A204.1 (cell line): ENCODE data around the gene GANC.

Experiments
- FAIRE-seq: peaks from 2 replicates; lab custom pipeline; 2012; peaks lifted over from hg19 to GRCh38; lab: Jason Lieb, UNC

Gene GANC

DNA sequence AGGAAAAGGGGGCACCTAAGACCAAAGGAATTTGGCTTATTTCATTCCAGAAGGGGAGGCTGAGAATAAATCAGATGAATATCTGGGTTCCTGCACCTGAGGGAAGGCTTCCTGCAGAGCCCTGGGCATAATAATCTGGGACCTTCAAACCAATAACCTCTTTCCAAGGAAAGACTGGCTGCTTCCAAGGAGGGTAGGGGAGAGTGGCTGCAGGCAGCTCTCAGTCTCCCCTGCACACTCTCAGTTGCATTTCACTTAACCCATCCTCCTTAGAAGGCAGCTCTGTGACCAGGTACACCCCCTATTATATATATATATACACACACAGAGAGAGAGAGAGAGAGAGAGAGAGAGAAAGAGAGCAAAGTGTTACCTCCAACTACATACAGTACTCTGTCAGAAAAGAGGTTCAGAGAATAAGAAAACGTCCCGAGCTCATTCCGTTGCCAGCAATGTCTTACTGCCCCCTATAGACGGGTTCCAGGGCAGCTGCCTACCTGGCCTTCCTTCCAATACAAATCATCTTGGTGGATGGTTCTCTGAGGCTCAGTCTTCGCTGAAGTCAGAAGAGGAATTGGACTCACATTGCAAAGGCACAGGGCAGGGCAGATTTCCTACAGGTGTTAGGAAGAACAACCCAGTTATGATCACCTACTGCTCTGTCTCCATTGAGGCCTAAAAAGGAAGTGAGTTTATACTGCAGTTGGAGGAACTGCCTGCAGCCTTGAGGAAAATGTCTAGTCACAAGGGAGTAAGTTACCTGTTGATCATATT lies 112.4 kb downstream of the GANC start:
- FAIRE-seq: peak; percentile 21

DNA sequence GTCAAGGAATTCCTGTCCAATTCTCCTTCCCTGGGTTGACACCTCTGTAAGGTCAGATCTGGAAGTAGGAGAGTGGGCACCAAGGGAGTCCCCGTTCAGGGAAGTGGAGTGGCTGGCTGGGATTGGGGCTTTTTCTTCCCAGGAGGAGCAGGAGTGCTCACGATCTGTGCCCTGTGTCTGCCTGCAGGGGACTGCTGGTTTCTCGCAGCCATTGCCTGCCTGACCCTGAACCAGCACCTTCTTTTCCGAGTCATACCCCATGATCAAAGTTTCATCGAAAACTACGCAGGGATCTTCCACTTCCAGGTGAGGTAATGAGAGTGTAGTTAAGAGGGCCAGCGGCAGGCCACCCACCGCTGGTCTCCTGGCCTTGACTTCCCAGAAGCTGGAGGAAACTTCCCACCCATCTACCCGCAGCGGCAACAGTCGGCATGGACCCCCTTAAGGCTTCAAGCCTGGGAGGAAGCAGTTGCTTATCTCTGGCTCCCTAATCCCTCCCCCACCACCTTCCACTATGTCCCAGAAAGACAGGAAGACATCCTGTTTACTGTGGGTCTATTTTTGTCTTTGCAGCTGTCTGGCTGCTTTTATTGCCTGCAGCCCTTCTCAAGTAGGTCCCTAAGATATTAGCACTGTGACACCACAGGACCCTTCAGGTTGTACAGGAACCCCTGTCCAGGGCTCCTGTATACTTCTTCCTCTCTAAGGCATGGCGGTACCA lies 113.1 kb downstream of the GANC start:
- no peak for FAIRE-seq

DNA sequence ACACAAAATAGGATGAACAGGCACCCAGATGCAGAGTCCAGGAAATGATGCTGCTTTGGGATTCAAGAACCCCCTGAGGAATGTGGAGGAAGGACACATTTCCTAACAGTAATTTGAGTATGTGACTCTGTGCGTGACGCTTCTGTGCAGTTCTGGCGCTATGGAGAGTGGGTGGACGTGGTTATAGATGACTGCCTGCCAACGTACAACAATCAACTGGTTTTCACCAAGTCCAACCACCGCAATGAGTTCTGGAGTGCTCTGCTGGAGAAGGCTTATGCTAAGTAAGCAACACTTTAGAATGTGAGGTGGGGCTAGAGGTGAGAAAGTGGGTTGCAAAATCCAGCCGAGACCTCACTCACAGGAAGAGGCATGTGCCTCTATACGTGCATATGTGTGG lies 114.6 kb downstream of the GANC start:
- no peak for FAIRE-seq

GRCh38 chr15:42392309-42393024 lies 119.5 kb downstream of the GANC start:
- FAIRE-seq: no peak

DNA sequence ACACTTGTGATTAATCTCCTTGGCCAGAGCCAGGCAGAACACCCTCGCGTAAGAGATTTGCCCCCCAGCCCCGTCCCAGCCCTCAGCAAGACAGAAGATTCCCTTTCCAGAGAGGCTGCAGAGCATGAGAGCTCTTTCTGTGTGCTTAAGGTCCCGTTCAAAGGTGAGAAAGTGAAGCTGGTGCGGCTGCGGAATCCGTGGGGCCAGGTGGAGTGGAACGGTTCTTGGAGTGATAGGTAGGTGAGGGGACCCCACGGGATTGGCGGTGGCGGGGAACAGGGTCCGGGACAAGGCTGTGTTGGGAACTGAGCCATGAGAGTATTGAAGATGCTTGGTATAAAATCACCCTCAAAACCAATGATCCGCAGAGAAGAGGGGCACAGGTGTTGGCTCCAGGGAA lies 121.1 kb downstream of the GANC start:
- FAIRE-seq: no peak

- FAIRE-seq: no peak
Observed at GRCh38 chr15:42395838-42396237, 122.8 kb downstream of the GANC start.

- no peak for FAIRE-seq
Observed at GRCh38 chr15:42401544-42402454, 128.8 kb downstream of the GANC start.

DNA sequence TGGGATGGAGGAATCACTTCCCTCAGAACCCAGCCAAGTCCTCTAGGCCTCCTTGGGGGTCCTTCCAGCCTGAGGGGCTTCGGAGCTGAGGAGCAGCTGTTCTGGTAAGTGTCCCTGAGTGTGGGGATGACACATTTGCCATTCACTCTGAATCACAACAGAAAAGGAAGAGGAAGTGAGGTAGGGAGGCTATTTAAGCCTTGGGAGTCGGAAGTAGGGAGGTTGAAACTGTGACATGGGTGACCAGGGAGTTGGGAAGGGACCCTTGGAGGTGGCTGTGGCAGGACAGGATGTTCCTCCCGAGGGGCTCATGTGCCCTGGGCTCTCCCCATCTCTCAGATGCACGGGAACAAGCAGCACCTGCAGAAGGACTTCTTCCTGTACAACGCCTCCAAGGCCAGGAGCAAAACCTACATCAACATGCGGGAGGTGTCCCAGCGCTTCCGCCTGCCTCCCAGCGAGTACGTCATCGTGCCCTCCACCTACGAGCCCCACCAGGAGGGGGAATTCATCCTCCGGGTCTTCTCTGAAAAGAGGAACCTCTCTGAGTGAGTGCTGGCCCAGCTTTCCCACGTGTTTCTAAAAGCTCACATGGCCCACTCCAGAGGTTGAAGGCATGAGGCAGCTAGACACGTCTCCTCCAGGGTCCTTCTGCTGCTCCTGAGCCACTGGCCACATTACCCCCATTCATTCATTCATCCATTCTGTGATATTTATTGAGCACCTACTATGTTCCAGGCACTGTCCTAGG lies 129.6 kb downstream of the GANC start:
- FAIRE-seq: no peak

GRCh38 chr15:42403389-42403788 lies 130.4 kb downstream of the GANC start:
- FAIRE-seq: no peak

DNA sequence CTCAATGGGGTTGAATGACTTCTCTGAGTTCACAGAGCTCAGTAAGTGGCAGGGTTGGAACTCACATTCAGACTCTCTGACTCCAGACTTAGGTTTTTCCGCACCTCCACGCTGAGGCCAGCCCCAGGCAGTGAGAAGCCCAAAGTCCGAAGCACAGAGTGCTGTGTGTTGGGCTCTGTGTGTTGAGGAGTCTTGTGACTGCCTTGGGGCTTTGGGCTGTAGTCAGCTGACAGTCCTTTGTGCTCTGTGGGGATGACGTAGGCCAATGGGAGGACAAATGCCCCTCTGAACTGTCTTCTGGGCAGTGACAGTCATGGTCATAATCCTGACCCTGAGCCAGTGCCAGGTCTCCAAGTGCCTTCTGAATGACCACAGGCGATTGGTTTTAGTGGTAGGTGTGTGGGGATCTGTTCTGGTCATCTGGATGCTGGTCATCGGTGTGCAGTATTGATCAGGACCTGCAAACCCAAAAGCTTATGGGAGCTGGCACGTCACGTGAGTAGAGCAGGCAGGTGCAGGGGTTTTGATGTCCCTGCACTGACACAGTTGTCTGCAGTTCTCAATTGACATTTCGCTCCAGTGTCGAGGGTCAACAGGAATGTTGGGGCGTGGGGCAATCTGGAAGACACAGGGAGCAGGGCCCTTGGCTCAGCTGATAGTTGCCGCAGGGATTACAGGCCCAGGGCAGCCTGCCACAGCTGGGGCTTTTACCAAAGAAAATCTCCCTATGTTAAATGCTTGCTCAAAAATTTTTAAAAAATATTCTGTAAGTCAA lies 131.6 kb downstream of the GANC start:
- FAIRE-seq: no peak

DNA sequence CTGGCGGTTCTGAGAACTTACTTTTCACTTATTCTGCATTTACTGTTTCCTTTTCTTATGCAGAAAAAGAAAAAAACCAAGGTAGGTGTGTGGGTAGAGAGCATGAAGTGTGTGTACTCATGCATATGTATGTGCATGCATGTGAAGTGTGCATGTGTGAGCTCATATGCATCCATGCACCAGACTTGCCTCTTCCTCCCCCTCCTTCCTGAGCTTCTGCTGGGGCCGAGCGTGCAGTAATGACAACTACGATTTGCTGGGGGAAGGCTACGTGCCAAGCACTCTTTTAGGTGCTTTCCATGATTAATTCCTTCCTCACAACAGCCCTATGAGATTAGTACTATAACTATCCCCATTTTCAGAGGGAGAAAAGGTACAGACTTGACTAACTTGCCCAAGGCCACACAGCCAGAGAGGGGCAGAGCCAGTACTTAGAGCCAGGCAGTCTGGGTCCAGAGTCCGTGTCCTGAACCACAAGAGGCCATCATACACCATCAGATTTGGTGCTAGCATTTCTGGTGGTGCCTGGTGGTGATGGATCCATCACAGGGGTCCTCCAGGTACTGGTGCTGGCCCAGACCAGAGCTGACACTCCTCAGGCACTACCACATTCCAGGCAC lies 133.0 kb downstream of the GANC start:
- FAIRE-seq: no peak
